Middle frontal gyrus (tissue), 1 donor: ENCODE results near the gene PSMB5.

Experiments
- DNase-seq: peaks from one replicate; pipeline ENCODE4 v3.0.0-alpha.2; 2015; ENCODE audit warnings: low spot score; ENCODE audit errors: extremely low spot score

The PSMB5 gene

GRCh38 chr14:23043754-23044153, 9.1 kb upstream of the PSMB5 start:
- DNase-seq = no peak

GRCh38 chr14:23043145-23043544, 8.4 kb upstream of the PSMB5 start:
- no peak for DNase-seq

- DNase-seq = no peak
Observed at GRCh38 chr14:23042162-23042965, 7.7 kb upstream of the PSMB5 start, which contains the start of gene PSMB11. TSS of gene PSMB11 (plus strand) at chr14:23042212. CDS start at chr14:23042226, 14 bp downstream.

- no peak for DNase-seq
Observed at GRCh38 chr14:23041729-23042128, 7.0 kb upstream of the PSMB5 start.

- DNase-seq = no peak
Observed at GRCh38 chr14:23040100-23040499, 5.4 kb upstream of the PSMB5 start.

GRCh38 chr14:23035303-23036144, 824 bp upstream of the PSMB5 start:
- no peak for DNase-seq

GRCh38 chr14:23033801-23034497, 751 bp downstream of the PSMB5 start:
- DNase-seq = no peak

GRCh38 chr14:23033251-23033727, 1.4 kb downstream of the PSMB5 start:
- no peak for DNase-seq

GRCh38 chr14:23030936-23031335, 3.8 kb downstream of the PSMB5 start:
- DNase-seq = no peak

- no peak for DNase-seq
Observed at GRCh38 chr14:23028799-23029198, 5.9 kb downstream of the PSMB5 start.

- DNase-seq = no peak
Observed at GRCh38 chr14:23025151-23025814, 9.4 kb downstream of the PSMB5 start.

GRCh38 chr14:23024612-23025075, 10.1 kb downstream of the PSMB5 start:
- no peak for DNase-seq

- no peak for DNase-seq
Observed at GRCh38 chr14:23023795-23024152, 10.9 kb downstream of the PSMB5 start.

- DNase-seq = no peak
Observed at GRCh38 chr14:23023022-23023794, 11.5 kb downstream of the PSMB5 start.

GRCh38 chr14:23021889-23022442, 12.7 kb downstream of the PSMB5 start:
- no peak for DNase-seq

GRCh38 chr14:23021434-23021833, 13.3 kb downstream of the PSMB5 start:
- no peak for DNase-seq

- DNase-seq = no peak
Observed at GRCh38 chr14:23020143-23021128, 14.3 kb downstream of the PSMB5 start.

GRCh38 chr14:23018107-23018506, 16.6 kb downstream of the PSMB5 start:
- no peak for DNase-seq

GRCh38 chr14:23017091-23017490, 17.6 kb downstream of the PSMB5 start:
- DNase-seq = no peak
